OCI-LY3 (cell line): ENCODE measurements around the gene INPP5A.
"Not testable (repeated sequence)": the region's sequence is repeated elsewhere in the genome, so short reads cannot be mapped to it uniquely, and the experiment has no call there.

Experiments
- H2AFZ ChIP-seq: fragments of 200-600, 300-600 bp; shearing (Covaris generic); 2 replicates; pipeline ENCODE4 v1.6.0; 2014; ENCODE audit warnings: antibody characterized with exemption, low read depth, low read length
- H3K27ac ChIP-seq: fragments of 200-600, 300-600 bp; sonication (generic); 2 replicates; pipeline ENCODE4 v1.5.1; 2014; ENCODE audit warnings: mild to moderate bottlenecking, low read length, moderate library complexity, mixed read lengths
- H3K27me3 ChIP-seq: fragments of 200-600, 300-600 bp; sonication (generic); 2 replicates; pipeline ENCODE4 v1.6.1; 2014; ENCODE audit warnings: low read depth, low read length, mixed read lengths
- H3K36me3 ChIP-seq: fragments of 200-600, 300-600 bp; sonication (generic); replicated peaks from 2 replicates; pipeline ENCODE3; 2014; ENCODE audit warnings: low read depth, low read length, mixed read lengths
- H3K4me1 ChIP-seq: fragments of 300-600, 200-600 bp; sonication (generic); 2 replicates; pipeline ENCODE4 v1.6.1; 2014; ENCODE audit warnings: low read length, mixed read lengths
- H3K4me2 ChIP-seq: fragments of 200-600, 300-600 bp; sonication (generic); 2 replicates; pipeline ENCODE4 v1.6.1; 2014; ENCODE audit warnings: low read length, mixed read lengths
- H3K4me3 ChIP-seq: fragments of 300-600, 200-600 bp; sonication (generic); 2 replicates; pipeline ENCODE4 v1.5.1; 2014; ENCODE audit warnings: antibody characterized with exemption, mild to moderate bottlenecking, low read length, moderate library complexity
- H3K79me2 ChIP-seq: fragments of 300-600, 200-600 bp; shearing (Covaris generic); 2 replicates; pipeline ENCODE4 v1.6.1; 2014; ENCODE audit warnings: mild to moderate bottlenecking, low read length, mixed read lengths
- H3K9ac ChIP-seq: fragments of 300-600, 200-600 bp; shearing (Covaris generic); 2 replicates; pipeline ENCODE4 v1.6.0; 2014; ENCODE audit warnings: mild to moderate bottlenecking, low read length, moderate library complexity
- H3K9me3 ChIP-seq: fragments of 200-600, 300-600 bp; shearing (Covaris generic); 2 replicates; pipeline ENCODE4 v1.6.1; 2014; ENCODE audit warnings: low read length, mixed read lengths; ENCODE audit not compliant: insufficient read depth
- H4K20me1 ChIP-seq: fragments of 200-600, 300-600 bp; sonication (generic); 2 replicates; pipeline ENCODE4 v1.6.1; 2016; ENCODE audit warnings: low read length, mixed read lengths; ENCODE audit not compliant: insufficient read depth
- CTCF ChIP-seq: fragments of 200-600, 300-600 bp; sonication (generic); IDR thresholded peaks from 2 replicates; pipeline ENCODE4 v1.5.1; 2014; ENCODE audit warnings: antibody characterized with exemption, low read length, low read depth
- EZH2phosphoT487 ChIP-seq: fragments of 200-600 bp; shearing (Covaris generic); IDR thresholded peaks from 2 replicates; pipeline ENCODE4 v1.6.1; 2018; ENCODE audit warnings: antibody characterized with exemption, mixed run types, low read depth

Gene INPP5A

GRCh38 chr10:132742837-132743194 is 205.2 kb downstream of the INPP5A start:
- Histone ChIP-seq H4K20me1 (no peaks in the 10 kb centered on the region), H3K4me1 (no peaks in the 10 kb centered on the region)

GRCh38 chr10:132743196-132743924 is 205.8 kb downstream of the INPP5A start:
- H3K9ac ChIP-seq, H3K4me2 ChIP-seq, H3K27me3 ChIP-seq, H3K79me2 ChIP-seq, H3K27ac ChIP-seq, H2AFZ ChIP-seq, H3K36me3 ChIP-seq, H3K4me1 ChIP-seq, H4K20me1 ChIP-seq, H3K9me3 ChIP-seq, H3K4me3 ChIP-seq: not testable (repeated sequence)

More at GRCh38 chr10:132742837-132743194, 205.2 kb downstream of the INPP5A start:
- H3K27ac ChIP-seq: no peak overlapping the region
- H3K9ac ChIP-seq: no peak overlapping the region
- no peak for TF ChIP-seq CTCF
- TF ChIP-seq EZH2phosphoT487: no peak
- H3K9me3 ChIP-seq: no peaks in the 10 kb centered on the region
- no peaks in the 10 kb centered on the region for H3K27me3 ChIP-seq
- no peak overlapping the region for H2AFZ ChIP-seq
- no peak overlapping the region for H3K4me2 ChIP-seq
- H3K79me2 ChIP-seq: no peaks in the 10 kb centered on the region
- H3K36me3 ChIP-seq: no peaks in the 10 kb centered on the region
- H3K4me3 ChIP-seq: no peak overlapping the region

GRCh38 chr10:132743925-132744490 is 206.4 kb downstream of the INPP5A start:
- H4K20me1 ChIP-seq: no peaks in the 10 kb centered on the region
- no peaks in the 10 kb centered on the region for H3K4me1 ChIP-seq
- no peaks in the 10 kb centered on the region for H3K9me3 ChIP-seq
- H3K79me2 ChIP-seq: no peaks in the 10 kb centered on the region
- TF ChIP-seq CTCF: no peak
- TF ChIP-seq EZH2phosphoT487: no peak
- no peak overlapping the region for H3K4me2 ChIP-seq
- H3K4me3 ChIP-seq: no peak overlapping the region
- no peak overlapping the region for H3K9ac ChIP-seq
- no peaks in the 10 kb centered on the region for H3K36me3 ChIP-seq
- no peak overlapping the region for H2AFZ ChIP-seq
- H3K27ac ChIP-seq: no peak overlapping the region
- no peaks in the 10 kb centered on the region for H3K27me3 ChIP-seq

- TF ChIP-seq CTCF (no peak), EZH2phosphoT487 (no peak)
- Histone ChIP-seq H3K4me3 (no peak overlapping the region), H3K4me2 (no peak overlapping the region), H3K79me2 (no peaks in the 10 kb centered on the region), H3K9ac (no peak overlapping the region), H2AFZ (no peak overlapping the region), H4K20me1 (no peaks in the 10 kb centered on the region), H3K9me3 (no peaks in the 10 kb centered on the region), H3K4me1 (no peaks in the 10 kb centered on the region), H3K36me3 (no peaks in the 10 kb centered on the region), H3K27me3 (no peaks in the 10 kb centered on the region), H3K27ac (no peak overlapping the region)
Measured at GRCh38 chr10:132744839-132745238, 207.3 kb downstream of the INPP5A start.
